GM18870 (cell line): ENCODE measurements around the gene DAPK3.
"Not testable (repeated sequence)": the region's sequence is repeated elsewhere in the genome, so short reads cannot be mapped to it uniquely, and the experiment has no call there.

Experiments
- ATAC-seq: cut with Tn5 transposase; IDR thresholded peaks from one replicate; pipeline ENCODE4 v1.9.1; 2021; ENCODE audit warnings: moderate library complexity; ENCODE audit not compliant: unreplicated experiment

The DAPK3 gene

GRCh38 chr19:4005436-4005835 is 34.5 kb upstream of the DAPK3 start:
- ATAC-seq, result not testable (repeated sequence)

GRCh38 chr19:4000798-4001197 is 29.9 kb upstream of the DAPK3 start:
- not testable (repeated sequence) for ATAC-seq

- ATAC-seq, result not testable (repeated sequence)
These were observed 27.9 kb upstream of the DAPK3 start for GRCh38 chr19:3998667-3999412.

DNA sequence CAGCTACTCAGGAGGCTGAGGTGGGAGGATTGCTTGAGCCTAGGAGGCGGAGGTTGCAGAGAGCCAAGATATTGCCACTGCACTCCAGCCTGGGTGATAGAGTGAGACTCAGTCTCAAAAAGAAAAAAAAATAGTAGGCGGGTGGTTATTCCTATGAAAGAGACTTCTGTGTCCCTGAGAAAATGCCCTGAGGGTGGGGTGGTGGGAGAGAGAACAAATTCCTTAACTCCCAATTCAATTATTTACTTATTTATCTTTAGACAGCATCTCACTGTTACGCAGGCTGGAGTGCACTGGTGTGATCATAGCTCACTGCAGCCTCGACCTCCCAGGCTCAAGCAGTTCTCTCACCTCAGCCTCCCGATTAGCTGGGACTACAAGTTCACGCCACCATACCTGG is 24.7 kb upstream of the DAPK3 start:
- ATAC-seq, result no peak

- no peak for ATAC-seq
These were observed 19.9 kb upstream of the DAPK3 start for GRCh38 chr19:3990815-3991117.

- ATAC-seq, result no peak
These were observed 16.9 kb upstream of the DAPK3 start for GRCh38 chr19:3987619-3988371.

DNA sequence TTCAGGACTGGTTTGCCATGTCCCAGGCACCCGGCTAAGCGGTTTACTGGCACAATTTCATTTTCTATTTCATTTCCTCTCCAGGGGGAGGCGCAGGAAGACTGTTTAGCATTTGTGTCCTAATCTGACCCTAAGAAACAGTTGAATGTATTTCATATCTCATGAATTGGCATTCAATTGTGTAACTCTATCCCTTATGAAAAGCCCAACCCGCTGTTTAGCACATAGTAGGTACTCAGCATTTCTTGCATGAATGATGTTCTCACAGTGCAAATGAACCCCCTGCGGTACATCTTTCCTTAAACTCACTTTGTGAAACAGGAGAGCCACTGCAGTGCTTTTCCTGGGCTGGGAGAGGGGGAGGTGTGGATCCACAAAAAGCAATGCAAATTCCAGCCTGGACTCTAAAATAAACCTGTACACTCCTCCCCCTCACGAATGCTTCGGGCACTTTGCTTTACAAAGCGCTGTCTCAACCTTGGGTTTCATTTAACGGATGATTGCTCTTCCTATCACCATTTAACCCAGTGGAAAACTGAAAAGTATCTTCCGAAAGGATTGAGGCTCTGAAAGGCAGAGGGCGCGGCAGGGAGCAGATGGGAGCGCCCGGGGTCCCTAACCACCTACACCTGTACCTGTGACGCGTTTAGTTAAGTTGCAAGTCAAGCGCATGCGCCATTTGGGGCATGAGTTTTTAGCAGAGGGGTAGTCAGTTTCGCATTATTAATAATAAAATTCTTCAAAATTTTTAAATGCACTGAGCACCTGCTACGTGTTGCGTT is 15.6 kb upstream of the DAPK3 start:
- no peak for ATAC-seq

GRCh38 chr19:3985643-3986259 is 14.9 kb upstream of the DAPK3 start:
- no peak for ATAC-seq

GRCh38 chr19:3984908-3985642 is 14.2 kb upstream of the DAPK3 start, which contains the start of gene EEF2:
EEF2 (minus strand) TSS chr19:3985463; CDS start chr19:3985380, 83 bp downstream.
- peak; percentile 29 for ATAC-seq

- ATAC-seq, result no peak
These were observed 13.6 kb upstream of the DAPK3 start for GRCh38 chr19:3984584-3984907.

- ATAC-seq, result no peak
These were observed 13.2 kb upstream of the DAPK3 start for GRCh38 chr19:3983936-3984583.

DNA sequence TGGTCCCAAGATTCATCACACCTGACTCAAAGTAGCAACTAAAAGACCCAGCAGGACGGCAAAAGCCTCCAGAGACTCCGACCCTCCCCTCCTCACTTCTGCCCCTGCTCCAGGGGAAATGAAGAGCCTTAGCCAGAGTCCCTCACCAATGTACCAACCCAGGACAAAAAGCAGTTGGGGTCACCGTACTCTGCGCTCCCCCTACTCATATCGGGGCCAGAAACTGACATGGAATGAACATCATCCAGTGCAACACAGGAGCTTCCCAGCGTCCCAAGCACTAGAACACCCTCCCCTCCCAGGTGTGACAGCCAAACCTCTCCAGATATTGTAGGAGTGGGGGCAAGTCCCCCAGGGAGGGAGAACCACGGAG is 12.6 kb upstream of the DAPK3 start:
- ATAC-seq, result no peak

DNA sequence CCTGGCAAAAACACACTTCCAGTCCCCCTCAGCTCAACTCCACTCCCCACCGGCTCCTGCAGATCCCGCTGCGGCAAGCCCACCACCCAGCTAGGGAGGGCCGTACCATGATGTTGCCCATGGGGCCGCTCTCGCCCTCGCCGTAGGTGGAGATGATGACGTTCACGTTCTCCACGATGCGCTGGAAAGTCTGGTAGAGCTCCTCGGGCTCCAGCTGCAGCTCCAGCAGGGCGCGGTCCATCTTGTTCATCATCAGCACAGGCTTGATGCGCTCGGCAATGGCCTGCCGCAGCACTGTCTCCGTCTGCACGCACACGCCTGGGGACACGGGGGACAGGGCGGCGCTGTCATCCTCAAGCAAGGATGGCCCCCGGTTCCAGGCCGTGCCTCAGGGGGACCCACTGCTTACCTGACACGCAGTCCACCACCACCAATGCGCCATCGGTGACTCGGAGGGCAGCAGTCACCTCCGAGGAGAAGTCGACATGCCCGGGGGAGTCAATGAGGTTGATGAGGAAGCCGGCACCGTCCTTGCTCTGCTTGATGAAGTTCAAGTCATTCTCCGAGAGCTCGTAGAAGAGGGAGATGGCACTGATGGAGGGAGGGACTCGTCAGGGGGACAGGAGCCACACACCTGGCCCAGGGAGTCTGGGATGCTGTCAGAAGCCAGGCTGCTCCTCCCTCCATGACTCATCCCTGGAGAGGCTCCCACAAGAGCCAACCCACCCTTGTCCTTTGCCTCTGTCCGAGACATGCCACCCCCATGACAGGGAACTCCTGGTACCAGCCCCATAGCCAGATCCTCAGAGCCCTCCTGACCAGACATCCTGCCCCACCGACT is 12.0 kb upstream of the DAPK3 start:
- no peak for ATAC-seq

- ATAC-seq, result no peak
These were observed 11.1 kb upstream of the DAPK3 start for GRCh38 chr19:3981736-3982681.

- no peak for ATAC-seq
These were observed 10.5 kb upstream of the DAPK3 start for GRCh38 chr19:3981373-3981735.

GRCh38 chr19:3980353-3981251 is 9.7 kb upstream of the DAPK3 start:
- ATAC-seq, result no peak

DNA sequence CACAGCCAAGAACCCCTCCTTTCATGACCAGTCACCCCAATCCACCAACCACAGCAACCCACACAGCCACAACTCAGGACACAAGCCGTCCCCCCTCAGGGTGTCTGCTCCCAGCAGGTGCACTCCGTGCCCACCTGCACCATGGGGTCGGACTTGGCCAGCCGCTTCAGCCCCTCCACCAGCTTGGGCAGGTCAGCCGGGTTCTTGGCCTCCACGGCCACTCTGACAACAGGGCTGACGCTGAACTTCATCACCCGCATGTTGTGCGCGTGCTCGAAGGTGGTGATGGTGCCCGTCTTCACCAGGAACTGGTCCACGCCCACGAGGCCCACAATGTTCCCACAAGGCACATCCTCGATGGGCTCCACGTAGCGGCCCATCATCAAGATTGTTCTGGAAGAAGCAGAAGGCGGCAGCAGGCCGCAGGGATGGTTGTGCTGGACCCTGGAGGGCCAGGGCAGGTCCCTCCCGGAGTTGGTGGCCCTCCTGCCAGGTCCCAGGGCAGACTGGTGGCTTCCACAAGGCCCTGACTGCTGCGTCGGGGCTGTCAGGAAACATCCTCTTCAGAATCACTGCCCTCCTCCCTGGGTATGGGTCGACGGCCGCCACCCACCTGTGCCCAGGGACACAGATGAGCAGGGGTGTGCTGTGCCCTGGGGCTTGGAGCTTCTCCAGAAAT is 8.9 kb upstream of the DAPK3 start:
- ATAC-seq, result no peak
